ENCODE results near the gene AGAP1.

Gene AGAP1

DNA sequence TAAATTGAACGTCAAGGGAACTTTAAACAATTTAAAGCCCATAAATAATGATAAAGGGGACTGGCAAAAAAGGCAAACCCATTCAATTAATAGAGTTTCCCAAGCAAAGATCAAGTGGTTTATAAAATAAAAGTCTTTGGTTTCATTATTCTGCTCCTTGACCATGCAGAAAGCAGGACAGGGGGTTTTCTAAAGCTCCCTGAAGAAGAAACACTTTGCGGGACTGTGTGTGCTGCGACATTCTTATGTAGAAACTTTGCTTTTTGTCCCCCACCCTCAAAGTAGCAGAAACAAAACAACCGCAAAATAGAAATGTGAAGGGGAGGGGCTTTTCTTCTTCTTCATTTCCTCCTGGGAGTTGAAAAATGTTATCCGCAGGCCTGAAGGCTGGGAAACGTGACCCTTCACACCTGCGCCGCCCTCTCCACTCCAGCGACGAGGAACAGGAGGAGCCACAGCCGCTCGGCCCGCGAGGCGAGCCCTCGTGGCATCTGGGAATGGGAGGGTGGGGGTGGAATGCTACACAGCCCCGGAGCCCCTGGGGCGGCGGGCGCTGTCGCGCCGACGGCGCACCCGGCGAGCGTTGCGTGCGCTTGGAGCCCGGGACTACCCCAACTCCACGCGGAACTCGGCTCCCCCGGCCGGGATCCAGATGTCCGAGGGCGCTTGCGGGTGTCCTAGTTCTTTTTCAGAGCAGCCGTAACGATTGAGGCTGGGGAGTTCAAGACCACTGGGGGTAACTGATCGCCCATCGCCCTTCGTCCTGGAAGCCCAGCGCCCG lies 678.6 kb downstream of the AGAP1 start:
- no peak for DNase-seq

DNA sequence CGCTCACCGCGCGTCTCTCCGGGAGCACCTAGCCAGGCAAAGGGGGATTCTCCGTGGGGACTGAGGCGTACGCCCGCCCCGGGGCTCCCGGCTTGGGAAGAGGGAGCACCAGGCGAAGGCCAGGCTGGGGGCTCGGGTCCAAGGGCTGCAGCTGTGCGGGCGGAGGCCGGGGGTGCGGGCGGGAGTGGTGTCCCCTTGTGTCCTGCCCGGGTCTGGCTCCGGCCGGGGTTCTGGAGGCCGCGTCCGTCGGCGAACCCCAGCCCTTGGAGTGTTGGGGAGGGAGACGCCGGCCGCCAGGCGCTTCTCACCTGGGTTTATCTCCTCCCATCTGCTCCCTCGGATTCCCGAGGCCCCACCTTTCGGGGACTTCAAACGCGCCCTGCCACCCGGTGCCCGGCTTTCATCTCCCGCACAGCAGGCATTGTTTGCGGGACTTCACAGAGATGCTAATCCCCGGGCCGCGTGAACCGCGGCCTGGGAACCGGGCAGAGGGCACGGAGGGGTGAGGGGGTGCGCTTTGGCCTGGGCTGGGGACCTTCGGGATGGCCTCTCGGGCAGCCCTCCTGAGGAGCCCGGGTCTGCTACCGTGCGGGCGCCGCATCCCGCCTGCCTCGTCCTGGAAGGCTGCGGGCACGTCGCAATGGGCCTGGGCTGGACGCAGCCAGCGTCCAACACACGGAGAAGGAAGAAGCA lies 679.3 kb downstream of the AGAP1 start:
- DNase-seq = no peak

DNA sequence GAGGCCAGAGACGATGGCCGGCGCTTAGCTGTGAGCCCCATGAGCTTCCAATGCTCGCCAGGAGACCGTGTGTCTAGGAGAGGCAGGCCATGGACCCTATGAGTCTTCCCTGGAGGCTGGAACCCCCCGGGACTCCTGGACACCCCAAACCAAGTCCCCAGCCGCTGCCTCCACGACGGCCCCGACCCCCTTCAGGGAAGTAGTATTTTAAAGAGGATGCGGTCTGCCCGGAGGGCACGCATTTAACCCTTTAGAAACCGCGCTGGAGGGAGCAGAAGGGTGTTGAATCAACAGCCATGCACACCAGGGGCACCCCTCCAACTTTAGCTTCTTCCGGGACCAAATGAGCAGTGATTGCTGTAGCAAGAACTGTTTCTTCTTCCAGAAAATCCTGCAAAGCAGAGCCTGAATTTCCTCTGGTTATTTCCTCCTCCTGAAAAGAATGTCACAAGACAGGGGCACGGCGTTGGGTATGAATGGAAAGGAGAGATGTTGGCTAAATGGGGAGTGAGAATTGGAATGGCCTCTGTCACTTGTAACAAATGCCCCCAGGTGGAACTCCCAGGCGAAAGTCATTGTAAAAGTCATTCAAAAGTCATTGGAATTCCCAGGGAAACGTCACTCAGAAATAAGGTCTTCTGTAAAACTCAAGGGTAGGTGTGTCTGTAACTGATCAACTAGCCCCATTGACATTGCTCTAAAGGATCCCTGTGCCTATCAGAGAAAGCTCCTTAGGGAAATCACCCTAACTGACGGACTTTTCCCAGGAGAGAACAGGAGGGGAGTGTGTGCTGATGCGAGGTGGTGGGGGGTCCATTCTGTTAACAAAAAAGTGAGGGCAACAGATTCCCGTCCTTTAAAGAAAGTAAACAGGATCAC lies 680.1 kb downstream of the AGAP1 start:
- DNase-seq = no peak

DNA sequence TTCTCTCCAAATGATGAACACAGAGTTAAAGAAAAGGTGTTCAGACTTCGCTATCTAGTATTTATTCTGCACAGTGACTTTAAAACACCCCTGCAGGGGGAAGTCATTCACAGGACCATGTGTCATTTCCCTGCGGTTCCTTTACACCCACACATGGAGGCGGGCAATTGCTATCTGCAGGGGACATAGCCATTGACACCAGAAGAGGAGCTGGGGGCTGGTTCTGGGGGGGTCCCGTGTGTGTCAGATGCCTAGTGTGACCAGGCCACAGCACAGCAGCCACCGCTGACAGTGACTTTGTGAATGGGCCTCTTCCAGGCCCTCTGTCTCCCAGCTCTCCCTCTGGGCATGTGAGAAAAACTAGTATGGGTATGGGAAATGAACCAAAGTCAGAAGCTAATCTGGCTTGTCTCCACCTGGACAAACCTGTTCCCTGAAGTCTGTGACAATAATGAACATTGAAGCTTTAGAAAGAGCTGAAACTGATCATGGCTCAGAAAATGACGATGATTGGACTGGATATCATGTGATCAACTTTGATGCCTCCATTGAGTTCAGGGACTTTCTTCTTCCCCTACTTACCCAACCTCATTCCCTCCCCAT lies 681.8 kb downstream of the AGAP1 start:
- no peak for DNase-seq

DNA sequence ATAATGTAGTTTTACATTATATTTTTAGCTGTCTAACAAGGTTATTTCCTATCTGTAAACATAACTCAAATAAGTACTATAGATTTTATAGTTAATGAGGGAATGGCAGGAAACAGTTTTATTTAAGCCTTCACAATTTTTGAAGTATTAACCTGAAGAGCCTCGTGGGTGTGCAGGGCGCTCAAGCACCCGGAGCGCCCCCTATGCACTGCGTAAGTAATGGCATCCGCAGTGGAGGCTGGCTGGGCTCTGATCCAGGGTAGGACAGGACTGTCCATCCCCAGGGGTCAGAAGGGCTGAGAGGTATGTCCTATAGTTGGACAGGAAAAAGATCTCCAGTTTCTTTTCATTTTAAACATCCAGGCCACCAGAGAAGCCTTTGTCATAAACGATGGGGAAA lies 682.6 kb downstream of the AGAP1 start:
- DNase-seq = no peak

DNA sequence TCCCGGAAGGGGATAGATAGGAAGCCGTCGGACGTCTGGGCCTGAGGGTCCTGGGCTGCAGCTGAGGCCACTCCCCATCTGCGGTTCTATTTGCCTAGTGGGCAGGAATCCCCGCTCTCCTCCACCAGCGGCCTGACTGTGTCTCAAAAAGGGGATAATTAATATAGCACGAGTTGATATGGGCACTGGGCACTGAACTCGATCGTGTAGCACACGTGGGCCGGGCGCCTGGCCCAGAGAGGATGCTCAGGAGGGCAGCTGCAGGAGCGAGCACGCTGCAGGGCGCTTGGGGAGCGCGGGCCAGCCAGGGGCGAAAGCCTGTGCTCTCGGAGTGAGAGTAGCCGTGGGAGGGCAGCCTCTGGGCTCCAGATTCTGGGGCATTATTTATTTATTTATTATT lies 683.1 kb downstream of the AGAP1 start:
- DNase-seq = no peak

DNA sequence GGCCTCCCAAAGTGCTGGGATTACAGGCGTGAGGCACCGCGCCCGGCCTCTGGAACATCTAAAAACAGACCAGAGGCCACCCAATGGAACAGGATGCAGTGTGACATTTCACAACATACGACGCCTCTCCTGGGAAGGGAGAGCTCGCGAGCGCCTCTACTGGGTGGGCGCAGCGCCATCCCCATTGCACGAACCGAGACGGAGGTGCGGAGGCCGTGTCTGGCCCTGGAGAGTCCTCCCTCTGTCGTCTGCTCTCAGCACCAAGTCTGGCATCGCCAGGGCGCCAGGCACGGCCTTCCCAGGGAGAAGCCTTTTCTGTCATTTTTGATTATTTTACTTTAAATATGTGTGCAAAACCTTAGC lies 683.7 kb downstream of the AGAP1 start:
- DNase-seq = no peak

DNA sequence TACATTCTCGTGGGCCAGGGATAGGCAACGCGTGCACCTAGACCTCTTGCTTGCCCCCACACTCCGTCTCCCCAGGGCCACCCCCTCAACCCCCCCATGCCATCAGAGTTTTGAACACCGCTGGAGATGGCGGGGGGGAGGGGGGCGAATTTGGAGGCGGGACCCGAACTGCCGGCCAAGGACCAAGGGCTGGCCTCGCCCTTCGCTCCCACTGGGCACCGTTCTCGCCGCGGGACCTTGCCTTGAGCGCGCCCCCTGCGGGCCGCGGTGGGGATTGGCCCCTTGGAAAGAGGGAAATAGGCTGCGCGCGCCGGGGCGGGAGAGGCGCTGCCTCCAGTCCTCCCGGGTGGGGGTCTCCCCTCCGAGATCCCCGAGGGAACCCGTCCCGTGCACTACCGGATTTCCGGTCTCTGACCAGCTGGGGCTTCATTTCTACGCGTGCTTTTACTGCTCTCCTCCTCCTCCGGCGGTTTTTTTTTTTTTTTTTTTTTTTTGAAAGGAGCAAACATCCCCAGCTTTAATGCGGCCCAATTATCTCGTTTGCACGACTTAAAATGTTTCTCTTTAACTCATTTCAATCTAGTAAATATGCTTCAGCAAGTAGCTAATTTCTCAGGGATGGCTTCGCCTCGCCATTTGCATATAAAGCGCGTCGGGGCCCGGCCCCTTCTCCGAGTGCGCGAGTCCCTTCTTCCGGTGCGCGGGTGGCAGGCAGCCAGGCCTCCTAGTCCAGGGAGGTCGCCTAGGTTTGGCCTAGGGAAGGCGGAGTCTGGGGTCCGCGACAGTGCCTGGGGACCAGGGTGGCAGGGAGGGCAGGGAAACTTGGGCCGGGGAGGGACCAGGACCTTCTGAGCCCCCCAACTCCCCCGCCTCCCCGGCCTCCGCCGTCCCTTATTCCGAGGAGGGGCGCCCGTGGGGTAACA lies 684.4 kb downstream of the AGAP1 start:
- DNase-seq = peak; percentile 56

DNA sequence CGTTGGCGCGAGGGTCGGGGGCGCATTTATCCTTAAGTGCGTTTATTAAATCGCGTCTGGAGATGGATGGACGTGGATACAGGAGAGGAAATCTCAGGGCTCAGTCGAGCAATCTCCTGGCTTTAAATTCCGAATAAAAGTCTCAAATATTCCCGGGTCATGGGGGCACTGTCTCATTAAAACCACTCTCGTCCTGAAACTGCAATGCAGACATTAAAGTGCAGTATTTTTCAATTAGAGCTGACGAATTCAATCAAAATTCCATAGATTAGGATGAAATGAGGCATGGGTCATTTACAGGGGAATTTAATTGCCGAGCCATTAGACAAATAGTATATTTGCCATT lies 685.0 kb downstream of the AGAP1 start:
- DNase-seq = no peak

DNA sequence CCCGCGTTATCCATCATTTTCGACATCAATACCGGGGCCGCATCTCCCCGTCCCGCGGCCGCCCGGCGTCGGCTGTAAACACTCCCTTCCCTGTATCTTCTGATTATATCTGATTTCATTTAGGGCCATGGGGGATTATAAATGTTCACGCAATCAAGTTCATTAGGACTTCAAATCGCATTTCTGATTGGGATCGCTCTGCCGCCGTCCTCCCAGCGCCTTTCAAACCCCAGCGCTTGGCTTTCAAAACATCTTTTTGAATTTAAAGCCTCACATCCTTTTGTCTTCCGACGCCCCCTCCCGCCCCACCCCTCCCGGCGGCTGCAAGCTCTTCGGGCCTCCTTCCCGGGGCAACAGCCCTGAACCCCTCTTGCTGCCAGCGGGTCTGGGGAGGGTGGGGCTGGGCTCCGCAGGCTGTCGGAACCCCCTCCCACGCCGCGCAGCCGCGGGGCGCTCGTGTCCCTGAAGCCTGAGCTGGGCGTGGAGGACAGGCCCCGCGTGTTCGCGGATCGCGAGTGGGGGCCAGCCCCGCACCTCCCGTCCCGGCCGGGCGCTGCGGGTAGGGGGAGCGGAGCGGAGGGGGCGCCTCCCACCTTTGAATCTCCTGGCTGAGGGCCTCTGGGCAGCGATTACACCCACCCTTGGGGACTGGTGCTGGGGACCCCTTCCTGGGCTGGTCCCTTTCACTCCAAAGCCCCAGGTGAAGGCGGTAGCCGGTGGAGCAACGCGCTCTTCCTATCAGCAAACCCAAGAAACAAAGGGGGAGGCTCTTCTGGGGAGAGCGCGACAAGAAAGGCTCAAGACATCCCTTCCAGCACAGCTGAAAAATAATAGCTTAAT lies 685.6 kb downstream of the AGAP1 start:
- no peak for DNase-seq

DNA sequence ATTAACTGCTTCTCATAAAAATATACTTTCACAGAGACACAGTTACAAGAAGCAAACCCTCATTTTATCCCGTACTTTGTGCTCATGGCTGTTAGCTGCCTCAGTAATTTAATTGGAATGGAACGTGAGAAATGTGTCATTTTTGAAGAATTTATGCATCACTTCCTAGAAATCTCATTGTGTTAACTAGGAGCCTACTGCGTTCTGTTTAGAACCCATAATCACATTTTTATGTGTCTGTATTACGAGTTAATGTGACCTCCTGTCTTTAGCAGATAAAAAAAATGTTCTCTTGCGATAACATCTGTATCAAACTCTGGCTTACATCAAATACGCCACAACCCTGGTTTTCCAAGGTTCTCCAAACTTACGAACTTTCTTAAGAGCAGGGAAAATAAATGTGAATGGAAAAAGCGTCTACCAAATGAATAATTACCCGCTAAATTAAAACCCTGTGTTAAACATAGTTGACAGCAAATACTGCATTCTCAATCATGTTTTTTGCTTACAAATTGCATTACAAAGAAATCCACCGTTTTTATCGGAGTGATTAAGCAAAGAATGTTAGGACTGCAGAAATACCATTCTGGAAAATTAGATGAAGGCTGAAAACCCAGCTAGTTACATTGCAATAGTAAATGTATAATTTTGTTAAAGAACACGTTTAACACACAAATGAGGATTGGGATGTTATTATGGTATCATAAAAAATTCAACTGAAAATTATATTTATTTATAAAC lies 686.4 kb downstream of the AGAP1 start:
- peak; percentile 66 for DNase-seq

DNA sequence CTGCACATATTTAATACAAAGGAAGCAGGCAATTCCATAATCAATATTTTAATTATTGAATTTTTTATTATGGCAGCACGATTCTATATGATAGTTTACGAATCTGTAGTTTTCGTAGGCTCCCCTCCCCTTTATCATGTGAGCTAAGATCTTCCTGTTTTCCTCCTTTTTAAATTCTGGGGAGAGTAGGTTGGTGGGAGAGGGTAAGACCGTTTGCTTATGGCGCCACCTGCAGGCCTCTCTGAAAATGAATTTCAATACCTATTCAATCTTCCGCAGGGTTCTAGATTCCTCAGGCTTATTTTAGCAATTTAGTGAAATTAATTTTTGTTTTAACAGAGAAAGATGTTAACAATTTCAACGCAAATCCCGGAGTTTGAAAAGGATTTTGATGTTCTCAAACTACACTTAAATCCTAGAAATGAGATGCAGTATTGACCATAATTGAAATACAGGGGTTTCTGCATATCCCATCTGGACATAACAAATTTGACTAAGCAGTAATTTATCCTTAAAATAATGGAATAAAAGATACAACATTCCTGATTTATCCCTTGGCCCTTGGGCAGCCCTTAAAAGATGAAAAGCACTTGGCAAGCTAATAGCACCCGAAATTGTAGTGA lies 687.1 kb downstream of the AGAP1 start:
- DNase-seq = peak; percentile 66

Data from kidney glomerular epithelial cell (primary cell).